HG02759 (cell line): ENCODE results near the gene MRPL22.
"Not testable (repeated sequence)": the region's sequence is repeated elsewhere in the genome, so short reads cannot be mapped to it uniquely, and the experiment has no call there.

Source experiments
- ATAC-seq: cut with Tn5 transposase; IDR thresholded peaks from one replicate; pipeline ENCODE4 v1.9.1; 2021; ENCODE audit warnings: mild to moderate bottlenecking, moderate library complexity; ENCODE audit not compliant: unreplicated experiment

Gene MRPL22

DNA sequence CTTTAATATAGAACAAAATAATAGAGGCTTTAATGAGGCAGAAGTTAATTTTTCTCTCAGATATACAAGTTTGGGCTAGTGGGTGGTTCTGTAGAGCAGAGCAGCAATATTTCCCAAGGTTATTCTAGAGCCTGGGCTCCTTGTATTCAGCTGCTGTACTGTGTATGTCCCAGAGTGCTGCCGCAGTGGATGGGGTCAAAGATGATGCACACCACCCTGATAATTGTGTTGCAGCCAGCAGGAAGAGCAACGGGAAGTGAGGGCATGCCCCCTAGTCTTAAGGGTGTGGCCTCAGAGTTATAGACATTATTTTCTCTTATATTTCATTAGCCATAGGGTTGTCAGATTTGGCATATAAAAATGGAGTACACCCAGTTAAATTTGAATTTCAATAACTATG is 48.8 kb downstream of the MRPL22 start:
- ATAC-seq = no peak

DNA sequence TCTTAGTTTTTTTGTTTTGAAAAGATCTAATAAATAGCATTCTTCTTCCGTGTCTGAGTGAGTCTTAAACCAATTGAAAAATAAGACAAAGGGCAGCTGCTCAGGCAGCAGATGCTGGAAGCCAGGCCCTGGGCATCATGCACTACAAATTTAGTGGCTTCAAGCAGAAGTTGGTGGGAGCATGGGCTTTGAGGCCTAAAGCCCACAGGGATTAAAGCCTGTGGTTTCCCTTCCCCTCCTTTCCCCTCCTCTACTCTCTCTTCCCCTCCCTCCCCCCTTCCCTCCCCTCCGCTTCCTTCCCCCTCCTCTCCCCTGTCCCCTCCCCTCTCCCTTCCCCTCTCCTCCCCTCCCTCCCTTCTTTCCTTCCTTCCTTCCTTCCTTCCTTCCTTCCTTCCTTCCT is 52.6 kb downstream of the MRPL22 start:
- no peak for ATAC-seq

DNA sequence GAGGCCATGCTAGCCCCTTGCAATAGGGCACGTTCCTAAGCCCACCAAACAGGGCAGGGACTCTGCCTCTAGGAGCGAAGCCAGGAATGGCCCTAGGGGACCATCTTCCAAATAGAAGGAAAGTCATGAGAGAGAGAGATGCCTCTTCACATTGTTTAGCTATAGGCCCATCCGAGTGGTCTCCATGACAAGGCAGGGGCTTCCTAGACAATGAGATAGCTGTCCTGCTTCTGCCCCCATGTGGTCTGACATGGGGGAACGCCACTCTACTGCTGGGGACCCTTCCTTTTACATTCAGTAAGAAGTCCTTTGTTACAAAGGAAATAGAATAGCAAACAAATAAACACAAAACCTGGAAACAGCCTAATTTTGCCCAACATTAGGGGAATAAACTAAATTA is 54.8 kb downstream of the MRPL22 start:
- no peak for ATAC-seq

DNA sequence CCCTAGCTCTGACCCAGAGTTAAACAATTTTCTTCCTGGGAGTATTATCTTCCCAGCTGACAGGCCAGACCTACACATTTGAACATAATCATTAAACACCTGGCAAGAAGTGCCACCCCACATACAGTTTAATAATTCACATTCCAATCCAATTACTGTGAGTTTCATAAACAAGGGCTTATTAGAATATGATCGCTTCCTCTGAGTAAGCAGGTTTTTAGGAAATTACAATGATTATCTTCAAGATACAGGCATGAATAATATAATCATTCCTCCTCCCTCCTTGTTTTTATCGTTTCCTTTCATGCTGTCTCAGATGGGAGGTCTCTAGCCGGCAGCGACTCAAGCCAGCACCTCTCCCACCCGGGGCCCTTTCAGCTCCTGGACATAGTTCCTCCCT is 56.9 kb downstream of the MRPL22 start:
- no peak for ATAC-seq

DNA sequence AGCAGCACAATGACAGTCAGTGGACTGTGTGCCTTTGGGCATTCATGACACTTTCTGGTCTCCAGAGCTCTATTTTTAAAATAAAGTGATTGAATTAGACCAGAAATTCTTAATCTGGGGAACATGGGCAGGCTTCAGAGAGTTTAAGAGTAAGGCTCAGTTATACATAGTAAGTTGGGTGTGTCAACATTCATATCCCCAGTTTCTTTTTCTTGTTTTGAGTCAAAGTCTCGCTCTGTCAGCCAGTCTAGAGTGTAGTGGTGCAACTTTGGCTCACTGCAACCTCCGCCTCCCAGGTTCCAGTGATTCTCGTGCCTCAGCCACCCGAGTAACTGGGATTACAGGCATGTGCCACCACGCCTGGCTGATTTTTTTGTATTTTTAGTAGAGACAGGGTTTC is 59.0 kb downstream of the MRPL22 start:
- ATAC-seq = peak; percentile 73

DNA sequence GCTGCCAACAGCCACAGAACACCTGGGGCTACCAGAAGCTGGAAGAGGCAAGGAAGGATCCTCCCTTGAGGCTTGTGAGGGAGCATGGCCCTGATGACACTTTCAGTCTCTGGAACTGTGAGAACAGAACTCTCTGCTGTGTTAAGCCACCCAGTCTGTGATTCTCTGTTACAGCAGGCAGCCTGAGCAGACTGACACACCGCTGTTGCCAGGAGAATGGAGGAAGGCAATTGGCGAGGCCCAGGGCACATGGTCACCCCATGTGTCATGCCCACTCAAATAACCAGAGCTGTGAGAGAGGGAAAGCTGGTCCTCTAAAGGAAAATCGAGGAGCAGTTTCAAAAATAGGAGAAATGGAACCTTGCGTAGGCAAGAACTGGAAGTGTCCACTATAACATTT is 60.6 kb downstream of the MRPL22 start:
- ATAC-seq = no peak

DNA sequence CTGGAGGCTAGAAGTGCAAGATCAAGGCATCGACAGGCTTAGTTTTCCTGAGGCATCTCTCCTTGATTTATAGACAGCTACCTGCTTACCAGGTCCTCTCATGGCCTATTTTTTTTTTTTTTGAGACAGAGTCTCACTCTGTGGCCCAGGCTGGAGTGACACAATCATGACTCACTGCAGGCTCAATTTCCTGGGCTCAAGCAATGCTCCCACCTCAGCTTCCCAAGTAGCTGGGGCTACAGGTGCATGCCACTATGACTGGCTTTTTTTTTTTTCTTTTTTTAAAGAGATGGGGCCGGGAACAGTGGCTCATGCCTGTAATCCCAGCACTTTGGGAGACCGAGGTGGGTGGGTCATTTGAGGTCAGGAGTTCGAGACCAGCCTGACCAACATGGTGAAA is 61.8 kb downstream of the MRPL22 start:
- ATAC-seq = not testable (repeated sequence)

DNA sequence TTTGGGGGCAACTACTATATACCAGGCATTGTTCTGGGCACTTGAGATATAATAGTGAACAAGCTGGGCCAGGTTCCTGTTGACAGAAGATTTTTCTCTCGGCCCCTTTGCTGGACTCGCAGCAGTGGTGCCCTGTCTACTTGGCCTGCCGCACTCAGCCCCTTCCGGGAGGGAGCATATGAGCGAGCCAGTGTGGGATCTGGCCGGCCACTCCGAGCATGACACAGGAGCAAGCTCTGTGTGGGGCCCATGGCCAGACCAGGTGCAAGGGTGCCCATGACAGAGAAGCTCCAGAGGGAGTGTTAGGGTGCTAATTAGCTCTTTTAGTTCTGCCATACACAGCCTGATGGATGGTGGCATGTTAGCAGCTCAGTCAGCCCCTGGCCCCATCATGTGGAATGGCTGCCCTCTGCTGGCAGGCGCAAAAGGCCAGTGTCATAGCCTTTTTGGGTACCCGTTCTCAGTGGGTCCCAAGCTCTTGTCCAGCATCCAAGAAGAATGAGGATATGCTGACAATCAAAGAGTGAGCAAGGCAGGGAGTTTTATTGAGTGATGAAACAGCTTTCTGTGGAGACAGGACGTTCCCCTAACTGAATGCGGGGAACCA is 63.4 kb downstream of the MRPL22 start:
- peak; percentile 68 for ATAC-seq

DNA sequence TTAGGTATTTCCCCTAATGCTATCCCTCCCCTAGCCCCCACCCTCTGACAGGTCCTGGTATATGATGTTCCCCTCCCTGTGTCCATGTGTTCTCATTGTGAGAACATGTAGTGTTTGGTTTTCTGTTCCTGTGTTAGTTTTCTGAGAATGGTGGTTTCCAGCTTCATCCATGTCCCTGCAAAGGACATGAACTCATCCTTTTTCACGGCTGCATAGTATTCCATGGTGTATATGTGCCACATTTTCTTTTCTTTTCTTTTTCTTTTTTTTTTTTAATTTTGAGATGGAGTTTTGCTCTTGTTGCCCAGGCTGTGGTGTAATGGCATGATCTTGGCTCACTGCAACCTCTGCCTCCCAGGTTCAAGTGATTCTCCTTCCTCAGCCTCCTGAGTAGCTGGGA is 65.4 kb downstream of the MRPL22 start:
- not testable (repeated sequence) for ATAC-seq

DNA sequence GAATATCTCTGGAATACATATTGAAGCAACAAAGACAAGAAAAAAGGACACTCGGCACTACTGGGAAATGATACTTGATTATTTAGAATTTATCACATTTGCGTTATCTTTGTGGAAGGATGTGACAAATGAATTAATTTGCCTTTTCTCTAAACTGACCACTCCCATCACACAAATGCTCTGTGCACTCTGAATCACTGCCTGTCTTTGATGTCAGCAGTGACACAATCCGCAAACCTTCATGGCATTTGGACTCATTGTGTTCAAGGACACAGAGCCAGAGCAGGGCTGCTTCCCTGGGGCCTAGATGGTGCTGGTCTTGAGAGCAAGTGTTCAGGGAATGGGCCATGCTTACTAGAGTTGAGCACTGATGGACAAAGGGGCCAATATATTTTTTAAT is 67.8 kb downstream of the MRPL22 start:
- ATAC-seq = no peak

DNA sequence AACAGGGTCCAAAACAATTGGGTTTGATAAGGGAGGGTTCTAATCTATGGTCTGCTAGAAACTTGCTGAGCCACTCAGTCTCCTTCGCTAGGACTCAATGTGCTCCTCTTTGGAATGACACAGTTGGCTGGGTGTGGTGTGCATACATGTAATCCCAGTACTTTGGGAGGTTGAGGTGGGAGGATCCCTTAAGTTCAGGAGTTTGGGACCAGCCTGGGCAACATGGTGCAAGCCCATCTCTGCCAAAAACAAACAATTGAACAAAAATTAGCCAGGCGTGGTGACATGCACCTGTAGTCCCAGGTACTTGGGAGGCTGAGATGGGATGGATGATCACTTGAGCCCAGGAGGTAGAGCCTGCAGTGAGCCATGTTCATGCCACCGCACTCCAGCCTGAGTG is 70.0 kb downstream of the MRPL22 start:
- no peak for ATAC-seq

DNA sequence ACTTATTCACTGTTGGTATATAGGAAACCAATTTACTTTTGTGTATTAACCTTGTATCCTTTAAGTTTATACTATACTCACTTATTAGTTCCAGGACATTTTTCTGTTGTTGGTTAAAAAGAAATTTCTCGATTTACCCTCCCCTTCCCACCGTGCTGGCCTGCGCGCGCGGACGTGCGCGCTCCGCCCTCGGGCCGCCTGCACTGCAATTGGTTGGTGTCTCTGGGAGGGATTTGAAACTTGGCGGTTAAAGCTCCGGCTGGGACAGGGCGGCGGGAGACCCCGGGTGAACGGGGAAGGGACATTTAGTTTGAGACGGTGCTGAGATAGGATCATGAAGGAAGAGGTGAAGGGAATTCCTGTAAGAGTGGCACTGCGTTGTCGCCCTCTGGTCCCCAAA is 72.7 kb downstream of the MRPL22 start, which contains the start of gene KIF4B:
TSS of gene KIF4B (plus strand) at position 230 of the 400 bp plus-strand sequence. CDS start at position 335, 105 bp downstream.
- no peak for ATAC-seq

DNA sequence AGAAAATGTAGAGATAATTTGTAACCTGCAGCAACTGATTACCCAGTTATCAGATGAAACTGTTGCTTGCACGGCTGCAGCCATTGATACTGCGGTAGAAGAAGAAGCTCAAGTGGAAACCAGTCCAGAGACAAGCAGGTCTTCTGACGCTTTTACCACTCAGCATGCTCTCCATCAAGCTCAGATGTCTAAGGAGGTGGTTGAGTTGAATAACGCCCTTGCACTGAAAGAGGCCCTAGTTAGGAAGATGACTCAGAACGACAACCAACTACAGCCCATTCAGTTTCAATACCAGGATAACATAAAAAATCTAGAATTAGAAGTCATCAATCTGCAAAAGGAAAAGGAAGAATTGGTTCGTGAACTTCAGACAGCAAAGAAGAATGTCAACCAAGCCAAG is 74.4 kb downstream of the MRPL22 start:
- ATAC-seq = no peak

DNA sequence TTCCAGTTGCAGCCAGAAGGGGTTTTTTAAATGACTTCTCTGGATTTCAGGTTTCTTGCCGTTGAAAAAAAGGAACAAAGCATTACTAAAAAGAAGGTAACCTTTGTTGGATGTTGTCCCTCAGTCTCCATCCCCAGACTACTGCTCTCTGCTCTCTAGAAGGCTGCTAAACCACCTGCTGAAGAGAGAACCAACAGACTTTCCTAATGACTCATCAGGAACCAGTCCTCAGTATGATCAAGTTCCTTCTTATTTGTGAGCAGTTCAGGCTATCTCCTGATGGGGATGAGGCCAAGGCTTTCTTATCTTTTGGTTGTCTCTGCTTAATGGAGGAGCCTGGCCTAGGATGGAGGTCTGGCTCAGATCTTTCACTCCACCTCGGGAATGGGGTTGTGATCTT is 76.7 kb downstream of the MRPL22 start:
- ATAC-seq = peak; percentile 98
